Right cardiac atrium (tissue), 5 donors: ENCODE measurements around the gene ZGRF1. TPM values are rescaled to one million over a fixed set of nuclear protein-coding genes. Genes with fewer than 3 reads are reported as not detected.

Experiments
- microRNA-seq, 2 donors: library from miRNA; unstranded; fragments of <30 nt; microRNA quantifications; one replicate each; pipeline ENCODE4 v1.2.0, GENCODE V29; 2020 to 2021
- polyA plus RNA-seq: library from polyadenylated mRNA; stranded (reverse); fragments of 200-250 nt; gene quantifications from one replicate; pipeline ENCODE4 v1.2.3, GENCODE V29; 2013
- total RNA-seq, 4 donors: library from RNA; stranded (reverse); fragmentation: NEBNext Ultra II Directional; extraction: Animal tissue kit (Norgen Biotek cat#: 25700); gene quantifications; one replicate each; pipeline ENCODE4 v1.2.1, GENCODE V29; 2021
- donor health status: healthy with polysubstance abuse.
- donor health status: DM: no; HTN: yes; CAD: no.
- donor health status: DM: no; HTN: no; CAD: no.
- donor health status: DM: no; HTN: yes; CAD: no; lungs with severe emphysema.
- donor health status: DM: yes; HTN: yes; CAD: no.

Gene ZGRF1
- total and polyA plus RNA-seq, 5 donors = 1.2 to 2.5 (median 2.4) TPM

Small RNA genes lying within 50 kb of the gene (microRNA-seq; reads per million reads assigned to microRNA genes)
- gene MIR302A (277 to 6,246 reads per million in 2 donors), gene MIR302B (195 to 4,995 reads per million in 2 donors), gene MIR302C (60.1 to 1,220 reads per million in 2 donors), gene MIR302D (193 to 3,261 reads per million in 2 donors), gene MIR367 (1.7 to 2.1 reads per million in 2 donors)

Other genes starting within 250 kb of the ZGRF1 start
- not detected for gene NEUROG2, start 120.7 kb downstream of the ZGRF1 start, total RNA-seq
- not detected for gene NEUROG2, start 120.7 kb downstream of the ZGRF1 start, polyA plus RNA-seq
- 10 to 100 TPM; 46.4 to 54.8 (median 49.5) TPM for gene LARP7, start 234 bp upstream of the ZGRF1 start, total RNA-seq
- gene LARP7, start 234 bp upstream of the ZGRF1 start, polyA plus RNA-seq = 57.4 TPM